BE2C (cell line): ENCODE results near the gene CNTNAP5.

Source experiments
- DNase-seq: peaks from one replicate; pipeline ENCODE4 v3.0.0-alpha.2; 2020
- H3K27me3 ChIP-seq: fragments of 250-450 bp; sonication (Bioruptor Pico); 2 replicates; pipeline ENCODE4 v1.5.1; 2020; ENCODE audit warnings: mild to moderate bottlenecking
- H3K36me3 ChIP-seq: fragments of 250-450 bp; sonication (Bioruptor Pico); 2 replicates; pipeline ENCODE4 v1.5.1; 2020; ENCODE audit warnings: mild to moderate bottlenecking
- H3K4me1 ChIP-seq: fragments of 250-450 bp; sonication (Bioruptor Pico); 2 replicates; pipeline ENCODE4 v1.5.1; 2020
- H3K4me3 ChIP-seq: 2 replicates; pipeline ENCODE4 v1.5.1; 2011; ENCODE audit warnings: low read depth, low read length
- H3K9me3 ChIP-seq: fragments of 250-450 bp; sonication (Bioruptor Pico); 2 replicates; pipeline ENCODE4 v1.5.1; 2020
- TF ChIP-seq, protein P1 (sequence below): IDR thresholded peaks from 2 replicates; pipeline ENCODE4 v1.5.1; 2012; ENCODE audit warnings: mild to moderate bottlenecking, low read depth, low read length

Gene CNTNAP5

DNA sequence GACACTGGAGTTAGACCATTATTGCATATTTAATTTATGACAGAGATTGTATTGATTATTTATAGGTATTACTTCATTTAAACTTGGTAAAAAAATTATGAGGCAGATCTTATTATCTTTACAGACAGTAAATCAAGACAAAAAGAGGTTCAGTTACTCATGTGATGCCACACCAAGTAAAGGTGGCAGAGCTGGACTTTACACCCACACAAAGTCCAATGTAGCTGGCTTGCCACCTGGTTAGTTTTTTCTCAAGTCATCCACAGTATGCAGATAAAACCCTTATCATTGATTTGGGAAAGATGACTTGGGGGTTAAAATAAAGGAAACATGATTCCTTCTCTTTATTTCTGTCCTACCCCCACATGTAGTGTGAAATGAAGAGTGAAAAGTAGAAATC is 137.2 kb downstream of the CNTNAP5 start:
- Histone ChIP-seq H3K4me3 (no peak overlapping the region), H3K27me3 (no peaks in the 10 kb centered on the region), H3K4me1 (no peaks in the 10 kb centered on the region), H3K36me3 (no peaks in the 10 kb centered on the region), H3K9me3 (no peaks in the 10 kb centered on the region)
- TF ChIP-seq, protein P1, sequence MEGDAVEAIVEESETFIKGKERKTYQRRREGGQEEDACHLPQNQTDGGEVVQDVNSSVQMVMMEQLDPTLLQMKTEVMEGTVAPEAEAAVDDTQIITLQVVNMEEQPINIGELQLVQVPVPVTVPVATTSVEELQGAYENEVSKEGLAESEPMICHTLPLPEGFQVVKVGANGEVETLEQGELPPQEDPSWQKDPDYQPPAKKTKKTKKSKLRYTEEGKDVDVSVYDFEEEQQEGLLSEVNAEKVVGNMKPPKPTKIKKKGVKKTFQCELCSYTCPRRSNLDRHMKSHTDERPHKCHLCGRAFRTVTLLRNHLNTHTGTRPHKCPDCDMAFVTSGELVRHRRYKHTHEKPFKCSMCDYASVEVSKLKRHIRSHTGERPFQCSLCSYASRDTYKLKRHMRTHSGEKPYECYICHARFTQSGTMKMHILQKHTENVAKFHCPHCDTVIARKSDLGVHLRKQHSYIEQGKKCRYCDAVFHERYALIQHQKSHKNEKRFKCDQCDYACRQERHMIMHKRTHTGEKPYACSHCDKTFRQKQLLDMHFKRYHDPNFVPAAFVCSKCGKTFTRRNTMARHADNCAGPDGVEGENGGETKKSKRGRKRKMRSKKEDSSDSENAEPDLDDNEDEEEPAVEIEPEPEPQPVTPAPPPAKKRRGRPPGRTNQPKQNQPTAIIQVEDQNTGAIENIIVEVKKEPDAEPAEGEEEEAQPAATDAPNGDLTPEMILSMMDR = no peak
- no peak for DNase-seq

DNA sequence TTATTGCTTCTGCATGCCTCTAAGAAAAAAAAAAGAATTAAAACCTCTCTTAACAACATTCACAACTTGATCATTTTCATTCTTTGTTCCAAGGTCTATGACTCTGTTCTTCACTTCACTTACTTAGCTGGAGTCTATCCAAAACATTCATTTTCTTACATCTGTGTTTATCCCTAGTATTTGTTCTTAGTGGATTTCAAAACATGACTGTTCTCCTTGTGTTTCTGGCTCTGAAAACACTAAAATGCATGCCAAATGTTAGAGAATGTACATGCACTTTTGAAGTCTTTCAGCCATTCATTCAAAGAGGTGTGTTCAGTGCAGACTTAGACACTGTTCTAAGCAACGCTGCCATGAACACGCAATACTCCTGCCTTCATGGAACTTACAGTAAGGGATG is 138.8 kb downstream of the CNTNAP5 start:
- H3K36me3 ChIP-seq = no peaks in the 10 kb centered on the region
- no peak overlapping the region for H3K4me3 ChIP-seq
- TF ChIP-seq, protein P1 = no peak
- no peaks in the 10 kb centered on the region for H3K9me3 ChIP-seq
- no peaks in the 10 kb centered on the region for H3K4me1 ChIP-seq
- no peak for DNase-seq
- no peaks in the 10 kb centered on the region for H3K27me3 ChIP-seq

DNA sequence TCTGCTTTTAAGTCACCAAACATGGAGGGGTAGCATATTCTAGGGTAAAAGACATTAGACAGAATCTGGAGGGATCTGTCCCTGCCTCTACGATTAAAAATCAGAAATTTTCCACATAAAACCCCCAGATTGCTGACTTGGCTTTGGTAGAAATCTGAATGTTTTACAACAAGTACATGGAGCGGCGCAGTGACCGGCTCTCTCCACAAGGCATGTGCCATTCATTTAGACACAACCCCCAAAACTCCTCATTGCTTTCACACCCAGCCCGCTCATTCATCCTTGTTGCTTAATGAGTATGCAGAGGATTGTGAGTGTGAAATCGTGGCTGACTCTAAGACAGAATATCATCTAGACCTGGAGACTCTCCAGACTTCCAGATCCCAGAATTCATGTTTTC is 140.6 kb downstream of the CNTNAP5 start:
- no peaks in the 10 kb centered on the region for H3K4me1 ChIP-seq
- no peaks in the 10 kb centered on the region for H3K27me3 ChIP-seq
- no peak for DNase-seq
- TF ChIP-seq, protein P1 = no peak
- H3K4me3 ChIP-seq = no peak overlapping the region
- H3K36me3 ChIP-seq = no peaks in the 10 kb centered on the region
- no peaks in the 10 kb centered on the region for H3K9me3 ChIP-seq

DNA sequence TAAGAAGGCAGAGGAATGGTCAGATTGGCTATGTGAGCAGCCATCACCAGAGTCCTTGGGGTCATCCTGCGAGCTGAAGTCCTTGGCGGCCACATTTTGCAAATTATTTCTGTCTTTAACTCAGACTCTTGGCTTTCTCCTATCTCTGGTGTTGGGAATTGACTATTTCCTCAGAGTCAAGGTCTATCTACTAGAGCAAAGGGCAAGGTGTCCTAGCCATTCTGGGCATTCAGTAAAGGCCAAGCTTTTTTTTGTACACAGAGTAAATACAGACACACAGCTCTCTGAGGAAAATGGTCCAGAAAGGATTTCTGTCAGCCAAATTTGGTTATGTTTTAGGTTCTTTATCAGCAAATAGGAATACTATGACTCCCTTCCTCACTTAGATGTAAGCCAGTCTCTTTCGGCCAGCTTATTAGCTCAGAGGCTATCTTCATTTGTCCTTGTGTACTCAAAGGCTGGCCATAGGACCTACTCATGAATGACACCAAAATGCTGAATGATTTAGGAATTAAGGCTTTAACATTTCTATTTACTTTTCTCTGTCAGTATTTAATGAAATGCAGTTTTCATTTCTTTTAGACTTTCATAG is 146.5 kb downstream of the CNTNAP5 start:
- H3K27me3 ChIP-seq = no peaks in the 10 kb centered on the region
- no peaks in the 10 kb centered on the region for H3K4me1 ChIP-seq
- TF ChIP-seq, protein P1 = no peak
- no peaks in the 10 kb centered on the region for H3K9me3 ChIP-seq
- no peaks in the 10 kb centered on the region for H3K36me3 ChIP-seq
- no peak overlapping the region for H3K4me3 ChIP-seq
- no peak for DNase-seq

DNA sequence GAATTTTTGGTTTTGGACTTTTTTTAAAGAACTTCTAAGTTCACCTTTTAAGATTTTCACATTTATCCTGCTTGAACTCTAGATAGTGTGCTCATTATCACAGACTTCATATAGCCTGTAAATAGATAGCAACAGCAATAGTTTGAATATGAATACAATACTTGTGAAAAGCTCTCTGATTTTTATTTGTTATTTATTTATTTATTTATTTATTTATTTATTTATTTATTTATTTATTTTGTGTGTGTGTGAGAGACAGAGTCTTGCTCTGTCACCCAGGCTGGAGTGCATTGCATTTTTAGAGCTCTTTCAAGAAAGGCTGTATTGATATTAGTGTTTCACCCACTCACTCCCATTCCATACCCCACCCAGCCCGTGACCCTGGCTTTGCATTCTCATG is 153.6 kb downstream of the CNTNAP5 start:
- Histone ChIP-seq H3K4me1 (no peaks in the 10 kb centered on the region), H3K4me3 (no peak overlapping the region), H3K9me3 (no peaks in the 10 kb centered on the region), H3K36me3 (no peaks in the 10 kb centered on the region), H3K27me3 (no peaks in the 10 kb centered on the region)
- no peak for DNase-seq
- TF ChIP-seq, protein P1 = no peak

DNA sequence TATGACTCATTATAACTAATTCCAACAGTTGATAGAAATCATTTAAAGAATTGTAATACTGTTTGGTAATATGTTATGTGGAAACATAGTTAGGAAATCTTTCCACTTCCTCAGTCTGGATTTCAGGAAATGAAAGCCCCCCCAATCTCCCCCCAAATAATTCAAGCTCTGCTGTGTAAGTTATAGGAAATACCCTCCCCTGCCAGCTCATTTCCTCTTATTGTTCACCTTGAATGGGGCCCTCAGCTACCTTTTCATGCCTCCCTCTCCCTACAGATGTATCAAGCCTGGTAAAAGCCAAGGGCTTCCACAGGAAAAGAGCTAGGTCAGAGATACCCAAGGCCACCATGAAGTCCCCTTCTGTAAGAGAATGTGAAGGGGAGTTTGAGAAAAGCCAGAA is 155.5 kb downstream of the CNTNAP5 start:
- H3K4me1 ChIP-seq = no peaks in the 10 kb centered on the region
- H3K9me3 ChIP-seq = no peaks in the 10 kb centered on the region
- TF ChIP-seq, protein P1 = no peak
- H3K4me3 ChIP-seq = no peak overlapping the region
- no peaks in the 10 kb centered on the region for H3K27me3 ChIP-seq
- H3K36me3 ChIP-seq = no peaks in the 10 kb centered on the region
- DNase-seq = no peak
